ENCODE results near the gene SLC7A9. TPM values are rescaled to one million over a fixed set of nuclear protein-coding genes. Genes with fewer than 3 reads are reported as not detected.
"Not testable (repeated sequence)": the region's sequence is repeated elsewhere in the genome, so short reads cannot be mapped to it uniquely, and the experiment has no call there.

SLC7A9 gene
- total RNA-seq, 1 donor from 2014 or later: 0.21 TPM

GRCh38 chr19:32856818-32857217, 12.7 kb downstream of the SLC7A9 start:
- H3K27ac Mint-ChIP-seq; intact Hi-C loops (cut with micrococcal nuclease); H3K27me3 Mint-ChIP-seq (ENCODE audit: low read depth); DNase-seq (ENCODE audit: low spot score); H3K4me1 Mint-ChIP-seq (ENCODE audit: low read depth); H3K9me3 Mint-ChIP-seq; H3K4me3 Mint-ChIP-seq (ENCODE audit: low read depth); H3K36me3 Mint-ChIP-seq (ENCODE audit: low read depth): not testable (repeated sequence)

GRCh38 chr19:32852216-32852615, 17.4 kb downstream of the SLC7A9 start:
- H3K27me3 Mint-ChIP-seq (ENCODE audit: low read depth): no peaks in the 10 kb centered on the region
- H3K4me3 Mint-ChIP-seq (ENCODE audit: low read depth): no peak overlapping the region
- intact Hi-C loops (cut with micrococcal nuclease): no loop called here
- no peak for DNase-seq (ENCODE audit: low spot score)
- no peaks in the 10 kb centered on the region for H3K9me3 Mint-ChIP-seq
- H3K4me1 Mint-ChIP-seq (ENCODE audit: low read depth): no peaks in the 10 kb centered on the region
- no peak overlapping the region for H3K27ac Mint-ChIP-seq
- no peaks in the 10 kb centered on the region for H3K36me3 Mint-ChIP-seq (ENCODE audit: low read depth)

GRCh38 chr19:32848035-32848434, 21.5 kb downstream of the SLC7A9 start:
- H3K4me1 Mint-ChIP-seq (ENCODE audit: low read depth); H3K9me3 Mint-ChIP-seq; H3K36me3 Mint-ChIP-seq (ENCODE audit: low read depth); H3K4me3 Mint-ChIP-seq (ENCODE audit: low read depth); DNase-seq (ENCODE audit: low spot score); intact Hi-C loops (cut with micrococcal nuclease); H3K27ac Mint-ChIP-seq; H3K27me3 Mint-ChIP-seq (ENCODE audit: low read depth): not testable (repeated sequence)

GRCh38 chr19:32843716-32844245, 25.8 kb downstream of the SLC7A9 start:
- H3K27ac Mint-ChIP-seq: no peak overlapping the region
- no peaks in the 10 kb centered on the region for H3K27me3 Mint-ChIP-seq (ENCODE audit: low read depth)
- peaks cover 20% of the 10 kb centered on the region for H3K9me3 Mint-ChIP-seq
- DNase-seq (ENCODE audit: low spot score): no peak
- H3K4me3 Mint-ChIP-seq (ENCODE audit: low read depth): no peak overlapping the region
- H3K36me3 Mint-ChIP-seq (ENCODE audit: low read depth): peaks cover 3% of the 10 kb centered on the region
- intact Hi-C loops (cut with micrococcal nuclease): no loop called here
- H3K4me1 Mint-ChIP-seq (ENCODE audit: low read depth): no peaks in the 10 kb centered on the region

- no peaks in the 10 kb centered on the region for H3K27me3 Mint-ChIP-seq (ENCODE audit: low read depth)
- no peak overlapping the region for H3K27ac Mint-ChIP-seq
- intact Hi-C loops (cut with micrococcal nuclease): no loop called here
- no peak overlapping the region for H3K4me3 Mint-ChIP-seq (ENCODE audit: low read depth)
- H3K9me3 Mint-ChIP-seq: peaks cover 20% of the 10 kb centered on the region
- no peak for DNase-seq (ENCODE audit: low spot score)
- H3K36me3 Mint-ChIP-seq (ENCODE audit: low read depth): peaks cover 3% of the 10 kb centered on the region
- peaks cover 4% of the 10 kb centered on the region for H3K4me1 Mint-ChIP-seq (ENCODE audit: low read depth)
Observed at GRCh38 chr19:32842061-32842460, 27.5 kb downstream of the SLC7A9 start.

- no peak overlapping the region for H3K27ac Mint-ChIP-seq
Observed at GRCh38 chr19:32837531-32837930, 32.0 kb downstream of the SLC7A9 start.

GRCh38 chr19:32833388-32833787, 36.2 kb downstream of the SLC7A9 start:
- H3K4me1 Mint-ChIP-seq (ENCODE audit: low read depth); H3K4me3 Mint-ChIP-seq (ENCODE audit: low read depth); H3K36me3 Mint-ChIP-seq (ENCODE audit: low read depth); H3K27ac Mint-ChIP-seq; intact Hi-C loops (cut with micrococcal nuclease); H3K9me3 Mint-ChIP-seq; DNase-seq (ENCODE audit: low spot score); H3K27me3 Mint-ChIP-seq (ENCODE audit: low read depth): not testable (repeated sequence)

More at GRCh38 chr19:32837531-32837930, 32.0 kb downstream of the SLC7A9 start:
- no peak overlapping the region for H3K4me3 Mint-ChIP-seq (ENCODE audit: low read depth)
- no peaks in the 10 kb centered on the region for H3K27me3 Mint-ChIP-seq (ENCODE audit: low read depth)
- DNase-seq (ENCODE audit: low spot score): no peak
- H3K4me1 Mint-ChIP-seq (ENCODE audit: low read depth): peaks cover 4% of the 10 kb centered on the region
- peaks cover 3% of the 10 kb centered on the region for H3K36me3 Mint-ChIP-seq (ENCODE audit: low read depth)
- intact Hi-C loops (cut with micrococcal nuclease): no loop called here
- H3K9me3 Mint-ChIP-seq: peaks cover 20% of the 10 kb centered on the region

- H3K9me3 Mint-ChIP-seq; H3K36me3 Mint-ChIP-seq (ENCODE audit: low read depth); H3K27me3 Mint-ChIP-seq (ENCODE audit: low read depth); H3K4me1 Mint-ChIP-seq (ENCODE audit: low read depth); intact Hi-C loops (cut with micrococcal nuclease); DNase-seq (ENCODE audit: low spot score); H3K4me3 Mint-ChIP-seq (ENCODE audit: low read depth); H3K27ac Mint-ChIP-seq: not testable (repeated sequence)
Observed at GRCh38 chr19:32832825-32833224, 36.7 kb downstream of the SLC7A9 start.

- H3K9me3 Mint-ChIP-seq; H3K36me3 Mint-ChIP-seq (ENCODE audit: low read depth); H3K27ac Mint-ChIP-seq; H3K27me3 Mint-ChIP-seq (ENCODE audit: low read depth); intact Hi-C loops (cut with micrococcal nuclease); DNase-seq (ENCODE audit: low spot score); H3K4me1 Mint-ChIP-seq (ENCODE audit: low read depth); H3K4me3 Mint-ChIP-seq (ENCODE audit: low read depth): not testable (repeated sequence)
Observed at GRCh38 chr19:32832094-32832493, 37.5 kb downstream of the SLC7A9 start.

GRCh38 chr19:32831611-32832010, 38.0 kb downstream of the SLC7A9 start:
- H3K27ac Mint-ChIP-seq: no peak overlapping the region
- no peaks in the 10 kb centered on the region for H3K9me3 Mint-ChIP-seq
- peaks cover 5% of the 10 kb centered on the region for H3K27me3 Mint-ChIP-seq (ENCODE audit: low read depth)
- H3K4me1 Mint-ChIP-seq (ENCODE audit: low read depth): no peaks in the 10 kb centered on the region
- no peak overlapping the region for H3K4me3 Mint-ChIP-seq (ENCODE audit: low read depth)
- no peak for DNase-seq (ENCODE audit: low spot score)
- intact Hi-C loops (cut with micrococcal nuclease): no loop called here
- no peaks in the 10 kb centered on the region for H3K36me3 Mint-ChIP-seq (ENCODE audit: low read depth)

GRCh38 chr19:32830231-32831014, 39.1 kb downstream of the SLC7A9 start:
- Mint-ChIP-seq H3K9me3 (no peaks in the 10 kb centered on the region), H3K4me1 (ENCODE audit: low read depth) (no peaks in the 10 kb centered on the region), H3K27ac (no peak overlapping the region), H3K4me3 (ENCODE audit: low read depth) (no peak overlapping the region), H3K36me3 (ENCODE audit: low read depth) (no peaks in the 10 kb centered on the region), H3K27me3 (ENCODE audit: low read depth) (peaks cover 5% of the 10 kb centered on the region)
- DNase-seq (ENCODE audit: low spot score): no peak
- intact Hi-C loops (cut with micrococcal nuclease): no loop called here

- no peaks in the 10 kb centered on the region for H3K4me1 Mint-ChIP-seq (ENCODE audit: low read depth)
- H3K4me3 Mint-ChIP-seq (ENCODE audit: low read depth): no peak overlapping the region
- no peaks in the 10 kb centered on the region for H3K9me3 Mint-ChIP-seq
- no peaks in the 10 kb centered on the region for H3K36me3 Mint-ChIP-seq (ENCODE audit: low read depth)
- no peak for DNase-seq (ENCODE audit: low spot score)
- peaks cover 5% of the 10 kb centered on the region for H3K27me3 Mint-ChIP-seq (ENCODE audit: low read depth)
- H3K27ac Mint-ChIP-seq: no peak overlapping the region
- intact Hi-C loops (cut with micrococcal nuclease): no loop called here
Observed at GRCh38 chr19:32829345-32829896, 40.1 kb downstream of the SLC7A9 start.

GRCh38 chr19:32828643-32829344, 40.8 kb downstream of the SLC7A9 start:
- Mint-ChIP-seq H3K4me1 (ENCODE audit: low read depth) (no peaks in the 10 kb centered on the region), H3K27ac (no peak overlapping the region), H3K9me3 (no peaks in the 10 kb centered on the region), H3K27me3 (ENCODE audit: low read depth) (peaks cover 5% of the 10 kb centered on the region), H3K36me3 (ENCODE audit: low read depth) (no peaks in the 10 kb centered on the region), H3K4me3 (ENCODE audit: low read depth) (no peak overlapping the region)
- intact Hi-C loops (cut with micrococcal nuclease): no loop called here
- DNase-seq (ENCODE audit: low spot score): no peak
